Stimulated activated naive CD8-positive, alpha-beta T cell treated with anti-CD3 and anti-CD28 coated beads, Interleukin-15, amount 100 ng/mL, for 72 hours (primary cell): ENCODE measurements around the gene MORN1.

Source experiments
- ATAC-seq: fragments of 150-1000 bp; cut with Tn5 transposase; 2 replicates; pipeline ENCODE4 v1.10.0; 2021; ENCODE audit warnings: mild to moderate bottlenecking, moderate library complexity
- DNase-seq, 2 donors: peaks; one replicate each; pipeline ENCODE4 v3.0.0; 2021 to 2022
- H3K27ac Mint-ChIP-seq, 2 donors: one replicate each; pipeline ENCODE4 v1.8.0; 2022; ENCODE audit warnings: mild to moderate bottlenecking in 2 of 2, mixed read lengths in 2 of 2, moderate library complexity in 2 of 2
- H3K27me3 Mint-ChIP-seq: one replicate; pipeline ENCODE4 v1.8.0; 2022; ENCODE audit warnings: mixed read lengths
- H3K4me1 Mint-ChIP-seq: one replicate; pipeline ENCODE4 v1.8.0; 2022; ENCODE audit warnings: mild to moderate bottlenecking, mixed read lengths
- H3K4me3 Mint-ChIP-seq, 2 donors: one replicate each; pipeline ENCODE4 v1.8.0; 2022; ENCODE audit warnings: mild to moderate bottlenecking in 2 of 2, mixed read lengths in 2 of 2, moderate library complexity in 1 of 2
- H3K9me3 Mint-ChIP-seq, 2 donors: one replicate each; pipeline ENCODE4 v1.8.0; 2022; ENCODE audit warnings: mixed read lengths in 2 of 2

MORN1 gene

DNA sequence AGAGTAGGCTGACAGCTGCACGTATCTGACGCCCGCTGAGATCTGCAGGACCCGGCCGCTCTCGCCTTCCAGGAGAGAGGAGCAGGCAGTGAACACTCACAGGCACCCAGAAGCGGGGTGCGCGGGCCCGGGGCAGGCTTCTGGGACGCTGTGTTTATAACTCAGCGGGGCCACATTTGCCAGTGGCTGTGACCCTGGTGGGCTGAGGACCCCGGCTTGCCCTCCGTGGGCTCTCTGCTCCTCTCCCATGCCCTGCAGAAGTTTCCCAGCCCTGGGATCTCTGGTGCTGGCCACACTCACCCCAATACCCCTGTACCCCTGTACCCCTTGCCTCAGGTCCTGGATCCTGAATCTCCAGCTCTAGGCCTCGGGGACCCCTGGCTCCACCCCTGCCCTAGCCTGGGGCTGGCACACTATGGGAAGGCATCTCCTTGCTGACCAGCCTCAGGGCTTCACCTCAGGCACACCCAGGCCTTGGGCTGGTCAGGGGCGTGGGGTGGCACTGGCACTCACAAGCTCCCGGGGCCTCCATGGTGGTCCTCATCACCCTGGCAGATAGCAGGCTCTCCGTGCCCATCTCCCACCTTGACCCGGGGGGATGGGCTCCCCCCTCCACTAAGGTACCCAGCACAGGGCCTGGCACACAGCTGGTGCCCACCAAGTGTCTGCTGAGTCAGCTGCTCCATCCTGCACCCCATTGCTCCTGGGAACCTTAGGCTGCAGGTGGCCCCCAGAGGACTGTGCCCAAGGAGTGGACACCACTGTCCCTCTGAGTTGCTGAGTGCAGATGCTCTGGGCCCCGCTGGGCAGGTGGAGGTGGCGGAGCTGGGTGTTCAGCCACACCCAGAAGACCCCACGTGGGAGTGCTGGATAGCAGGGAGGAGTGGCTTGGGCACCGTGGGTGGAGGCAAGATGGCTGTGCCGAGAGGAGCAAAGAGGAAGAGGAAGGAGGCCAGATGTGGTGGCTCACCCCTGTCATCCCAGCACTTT is 32.4 kb downstream of the MORN1 start:
- Mint-ChIP-seq H3K4me3 (no peak overlapping the region), H3K9me3 (peaks cover 8 to 10% of the 10 kb centered on the region in 2 donors), H3K27ac (no peak overlapping the region), H3K27me3 (no peaks in the 10 kb centered on the region), H3K4me1 (peaks cover 6% of the 10 kb centered on the region)
- ATAC-seq = no peak
- DNase-seq = no peak

DNA sequence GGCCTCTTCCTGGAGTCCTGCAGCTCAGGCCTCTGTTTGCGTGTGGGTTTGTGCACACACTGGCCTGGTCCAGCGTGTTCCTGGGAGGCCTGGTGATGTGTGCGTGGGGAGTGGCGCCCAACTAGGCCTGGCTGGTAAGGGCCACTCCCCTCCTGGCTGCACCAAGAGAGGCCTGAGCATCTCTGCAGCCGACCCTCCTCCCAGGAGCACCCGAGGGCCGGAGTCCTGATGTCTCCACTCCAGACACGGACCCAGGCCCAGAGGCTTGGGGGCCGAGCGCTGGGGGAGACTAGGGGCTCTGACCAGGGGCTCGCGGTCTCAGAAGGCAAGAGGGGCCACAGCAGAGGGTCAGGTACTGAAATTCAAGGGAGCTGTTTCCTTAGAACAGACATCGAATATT is 33.3 kb downstream of the MORN1 start:
- peaks cover 6% of the 10 kb centered on the region for H3K4me1 Mint-ChIP-seq
- DNase-seq (no peak), ATAC-seq (no peak)
- H3K4me3 Mint-ChIP-seq = no peak overlapping the region
- no peak overlapping the region for H3K27ac Mint-ChIP-seq
- H3K27me3 Mint-ChIP-seq = no peaks in the 10 kb centered on the region
- peaks cover 2 to 4% of the 10 kb centered on the region in 2 donors for H3K9me3 Mint-ChIP-seq

GRCh38 chr1:2356911-2357845 is 34.2 kb downstream of the MORN1 start:
- ATAC-seq = no peak
- Mint-ChIP-seq H3K27me3 (no peaks in the 10 kb centered on the region), H3K4me1 (peaks cover 6% of the 10 kb centered on the region), H3K4me3 (no peak overlapping the region), H3K9me3 (peaks cover 0 to 2% of the 10 kb centered on the region in 2 donors), H3K27ac (no peak overlapping the region)
- DNase-seq = no peak

DNA sequence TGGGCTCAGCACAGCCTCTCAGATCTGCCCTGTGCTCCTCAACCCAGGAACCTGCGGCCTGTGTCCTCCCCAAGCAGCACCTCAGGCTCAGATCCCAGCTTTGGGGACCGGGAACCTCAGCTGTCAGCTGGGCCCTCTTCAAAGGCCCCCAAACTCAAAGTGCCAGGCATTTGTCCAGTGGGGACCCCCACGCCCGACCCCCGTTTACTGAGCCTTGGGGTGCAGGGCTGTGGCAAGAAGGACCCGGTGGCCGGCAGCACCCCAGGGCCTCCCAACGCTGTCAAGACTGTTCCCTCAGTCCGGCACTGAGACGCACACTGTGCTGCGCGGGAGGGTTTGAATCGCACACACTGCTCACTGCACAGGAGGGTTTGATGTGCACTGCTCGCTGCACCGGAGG is 35.0 kb downstream of the MORN1 start:
- ATAC-seq (no peak), DNase-seq (no peak)
- no peak overlapping the region for H3K27ac Mint-ChIP-seq
- peaks cover 6% of the 10 kb centered on the region for H3K4me1 Mint-ChIP-seq
- no peaks in the 10 kb centered on the region for H3K9me3 Mint-ChIP-seq
- no peak overlapping the region for H3K4me3 Mint-ChIP-seq
- H3K27me3 Mint-ChIP-seq = no peaks in the 10 kb centered on the region

- no peaks in the 10 kb centered on the region for H3K9me3 Mint-ChIP-seq
- no peak overlapping the region for H3K4me3 Mint-ChIP-seq
- no peak for ATAC-seq
- no peak for DNase-seq
- H3K27ac Mint-ChIP-seq = no peak overlapping the region
- H3K4me1 Mint-ChIP-seq = peaks cover 6% of the 10 kb centered on the region
- H3K27me3 Mint-ChIP-seq = no peaks in the 10 kb centered on the region
Measured at GRCh38 chr1:2355373-2356261, 35.7 kb downstream of the MORN1 start.

- H3K27me3 Mint-ChIP-seq = no peaks in the 10 kb centered on the region
- H3K4me1 Mint-ChIP-seq = no peaks in the 10 kb centered on the region
Measured at GRCh38 chr1:2354511-2355372, 36.6 kb downstream of the MORN1 start.

DNA sequence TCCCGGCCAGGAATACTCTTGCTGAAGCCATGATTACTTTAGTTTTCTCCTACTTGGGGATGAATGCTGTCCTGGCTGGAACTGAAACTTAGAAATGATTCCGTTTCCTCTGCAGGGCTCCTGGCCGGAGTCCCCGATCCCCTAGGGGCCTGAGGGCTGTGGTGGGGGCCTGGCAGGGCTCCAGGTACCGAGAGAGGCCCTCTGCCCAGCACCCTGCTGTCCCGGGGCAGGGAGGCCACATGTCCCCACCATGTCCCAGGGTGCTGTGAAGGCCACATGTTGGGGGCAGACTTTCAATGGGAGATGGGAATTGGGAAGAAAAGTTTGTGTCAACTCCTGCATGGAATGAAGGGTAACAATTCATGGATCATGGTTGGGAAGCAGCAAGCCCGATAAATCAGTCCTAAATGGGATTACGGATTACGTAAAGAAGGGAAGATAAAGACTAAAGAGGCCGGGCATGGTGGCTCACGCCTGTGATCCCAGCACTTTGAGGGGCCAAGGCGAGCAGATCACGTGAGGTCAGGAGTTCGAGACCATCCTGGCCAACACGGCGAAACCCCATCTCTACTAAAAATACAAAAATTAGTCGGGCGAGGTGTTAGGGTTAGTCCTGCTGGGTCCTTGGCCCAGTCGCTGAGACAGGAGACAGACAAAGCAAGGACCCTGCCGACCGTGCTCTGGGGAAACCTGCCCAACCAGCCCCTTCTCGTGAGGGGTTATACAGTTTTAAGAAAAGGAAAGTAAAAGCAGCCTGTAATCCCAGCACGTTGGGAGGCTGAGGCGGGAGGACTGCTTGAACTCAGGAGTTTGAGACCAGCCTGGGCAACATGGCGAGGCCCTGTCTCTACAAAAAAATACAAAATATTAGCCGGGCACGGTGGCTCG is 37.6 kb downstream of the MORN1 start:
- H3K9me3 Mint-ChIP-seq = no peaks in the 10 kb centered on the region
- H3K27ac Mint-ChIP-seq = no peak overlapping the region
- H3K4me3 Mint-ChIP-seq = no peak overlapping the region
- H3K4me1 Mint-ChIP-seq = no peaks in the 10 kb centered on the region
- DNase-seq (no peak), ATAC-seq (no peak)
- H3K27me3 Mint-ChIP-seq = no peaks in the 10 kb centered on the region

More at GRCh38 chr1:2354511-2355372, 36.6 kb downstream of the MORN1 start:
- no peak overlapping the region for H3K4me3 Mint-ChIP-seq
- ATAC-seq (no peak), DNase-seq (no peak)
- peak overlapping the region in 1 of 2 donors; percentile 33 for H3K27ac Mint-ChIP-seq
- H3K9me3 Mint-ChIP-seq = no peaks in the 10 kb centered on the region

- H3K27ac Mint-ChIP-seq = peak overlapping the region in 1 of 2 donors; percentile 59
- ATAC-seq = no peak
- no peaks in the 10 kb centered on the region for H3K4me1 Mint-ChIP-seq
- no peaks in the 10 kb centered on the region for H3K27me3 Mint-ChIP-seq
- H3K4me3 Mint-ChIP-seq = no peak overlapping the region
- no peaks in the 10 kb centered on the region for H3K9me3 Mint-ChIP-seq
- DNase-seq = no peak
Measured at GRCh38 chr1:2352897-2353550, 38.3 kb downstream of the MORN1 start.

DNA sequence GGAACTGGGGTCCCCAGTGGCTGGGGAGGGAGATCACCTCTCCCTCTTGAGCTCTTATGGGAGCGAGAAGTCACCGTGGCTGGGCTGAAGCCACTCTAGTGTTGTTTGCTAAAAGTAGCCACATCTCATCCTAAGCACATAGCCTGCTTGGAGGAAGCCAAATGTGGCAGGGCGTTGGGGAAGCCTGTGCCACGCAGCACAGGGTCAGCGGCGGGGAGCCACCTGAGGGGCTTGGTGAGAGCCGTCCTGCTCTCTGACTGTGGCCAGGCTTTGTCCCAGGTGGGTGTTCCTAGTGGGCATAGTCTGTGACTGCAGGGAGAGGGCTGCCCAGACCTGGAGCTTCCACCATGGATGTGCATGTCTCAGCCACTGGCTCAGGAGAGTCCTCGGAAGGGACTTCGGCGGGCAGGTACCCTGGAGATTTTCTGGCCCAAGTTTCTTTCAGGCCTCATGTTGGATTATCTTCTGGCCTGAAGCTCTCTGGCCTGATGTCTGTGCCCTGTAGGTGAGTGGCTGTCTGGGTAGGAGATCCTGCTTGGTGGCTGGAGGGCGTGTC is 38.9 kb downstream of the MORN1 start:
- no peak overlapping the region for H3K4me3 Mint-ChIP-seq
- no peaks in the 10 kb centered on the region for H3K9me3 Mint-ChIP-seq
- H3K4me1 Mint-ChIP-seq = no peaks in the 10 kb centered on the region
- no peak for ATAC-seq
- no peaks in the 10 kb centered on the region for H3K27me3 Mint-ChIP-seq
- DNase-seq = no peak
- H3K27ac Mint-ChIP-seq = peak overlapping the region in 1 of 2 donors; percentile 59

GRCh38 chr1:2351723-2352122 is 39.6 kb downstream of the MORN1 start:
- Mint-ChIP-seq H3K9me3 (no peaks in the 10 kb centered on the region), H3K27ac (no peak overlapping the region)
- no peak for ATAC-seq

GRCh38 chr1:2350911-2351655 is 40.3 kb downstream of the MORN1 start:
- no peaks in the 10 kb centered on the region for H3K27me3 Mint-ChIP-seq
- H3K9me3 Mint-ChIP-seq = no peaks in the 10 kb centered on the region
- H3K4me1 Mint-ChIP-seq = no peaks in the 10 kb centered on the region
- ATAC-seq (no peak), DNase-seq (no peak)
- H3K4me3 Mint-ChIP-seq = no peak overlapping the region
- H3K27ac Mint-ChIP-seq = no peak overlapping the region

More at GRCh38 chr1:2351723-2352122, 39.6 kb downstream of the MORN1 start:
- H3K4me1 Mint-ChIP-seq = no peaks in the 10 kb centered on the region
- no peaks in the 10 kb centered on the region for H3K27me3 Mint-ChIP-seq
- H3K4me3 Mint-ChIP-seq = no peak overlapping the region
- DNase-seq = no peak

DNA sequence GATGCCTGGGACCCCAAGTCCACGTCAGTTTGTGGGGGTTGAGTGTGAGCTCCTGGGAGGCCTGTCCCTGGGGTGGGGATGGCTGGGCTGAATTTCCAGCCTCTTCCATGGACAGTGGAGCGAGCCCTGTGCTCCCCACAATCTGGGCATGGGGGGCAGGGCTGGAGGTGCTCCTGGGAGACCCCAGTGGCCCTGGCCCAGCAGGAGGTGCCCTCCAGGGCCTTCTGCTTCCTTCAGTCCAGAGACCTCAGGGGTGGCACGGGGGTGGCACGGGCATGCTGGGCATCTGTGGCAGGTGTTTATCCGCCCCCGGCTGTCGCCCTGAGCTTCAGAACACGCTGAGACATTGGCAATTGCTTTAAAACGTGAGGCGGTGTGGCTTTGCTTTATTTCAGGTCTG is 40.9 kb downstream of the MORN1 start:
- DNase-seq (no peak), ATAC-seq (no peak)
- no peaks in the 10 kb centered on the region for H3K4me1 Mint-ChIP-seq
- no peaks in the 10 kb centered on the region for H3K27me3 Mint-ChIP-seq
- H3K27ac Mint-ChIP-seq = peak overlapping the region in 1 of 2 donors; percentile 42
- no peak overlapping the region for H3K4me3 Mint-ChIP-seq
- no peaks in the 10 kb centered on the region for H3K9me3 Mint-ChIP-seq
